ENCODE data around the gene MXD1. TPM values are rescaled to one million over a fixed set of nuclear protein-coding genes. Genes with fewer than 3 reads are reported as not detected.
A peak's percentile ranks its signal among the peaks of the same experiment; 100 is the strongest.

The MXD1 gene
- polyA plus RNA-seq, 3 donors = 83.1 to 247 (median 112) TPM

GRCh38 chr2:69989009-69989408, 74.1 kb downstream of the MXD1 start:
- no peaks in the 10 kb centered on the region for H3K27me3 ChIP-seq (ENCODE audit: control insufficient read depth in 2 of 2, insufficient read depth in 2 of 2, low read length in 2 of 2)
- intact Hi-C loops (cut with micrococcal nuclease) = loop anchor here (5.0 kb wide), 3 partner anchors 52 to 153 kb away; no protein-coding TSS in a partner anchor
- H3K9ac ChIP-seq (ENCODE audit: insufficient read depth, low read length, poor library complexity, severe bottlenecking) = no peak overlapping the region
- Mint-ChIP-seq H3K27me3 (ENCODE audit: low read depth in 3 of 3) (peaks cover 0 to 4% (median 3%) of the 10 kb centered on the region in 3 donors), H3K27ac (peak overlapping the region in 3 of 7 donors; percentile 5 to 56 (median 18)), H3K9me3 (peaks cover 0 to 5% (median 2%) of the 10 kb centered on the region in 7 donors), H3K36me3 (peaks cover 9 to 13% of the 10 kb centered on the region in 2 donors), H3K4me3 (no peak overlapping the region), H3K4me1 (peaks cover 32% of the 10 kb centered on the region)
- no peak for DNase-seq
- H3K27ac ChIP-seq (ENCODE audit: low read depth in 1 of 2, low read length in 2 of 2) = no peak overlapping the region
- no peaks in the 10 kb centered on the region for H4K20me1 ChIP-seq (ENCODE audit: insufficient read depth, low read length)
- no peaks in the 10 kb centered on the region for H3K9me3 ChIP-seq (replicated peaks in 1 of 2; ENCODE audit: control insufficient read depth in 1 of 2, insufficient read depth in 1 of 2, low read length in 2 of 2)
- peaks cover 2% of the 10 kb centered on the region in 2 donors for H3K36me3 ChIP-seq (replicated peaks in 1 of 2; ENCODE audit: control insufficient read depth in 1 of 2, insufficient read depth in 2 of 2, low read length in 2 of 2)
- no peak overlapping the region for H2AFZ ChIP-seq (ENCODE audit: insufficient read depth, low read depth, low read length, poor library complexity, severe bottlenecking)
- no peak overlapping the region for H3K4me3 ChIP-seq (replicated peaks in 1 of 3; ENCODE audit: low read depth in 2 of 3, low read length in 3 of 3)
- TF ChIP-seq CTCF (IDR thresholded peaks at IDR 0.05) = no peak
- 100% methylated on average over 1 of the region's 3 CpGs for WGBS (ENCODE audit: insufficient coverage)
- peaks cover 22 to 24% of the 10 kb centered on the region in 2 donors for H3K4me1 ChIP-seq (ENCODE audit: control insufficient read depth in 1 of 2, insufficient read depth in 2 of 2, low read length in 2 of 2)
- no peak overlapping the region for H3K4me2 ChIP-seq (replicated peaks; ENCODE audit: extremely low read depth, low read length, poor library complexity, severe bottlenecking)
- H3K79me2 ChIP-seq (ENCODE audit: insufficient read depth, low read length) = no peaks in the 10 kb centered on the region

- Histone ChIP-seq H3K79me2 (ENCODE audit: insufficient read depth, low read length) (no peaks in the 10 kb centered on the region), H4K20me1 (ENCODE audit: insufficient read depth, low read length) (no peaks in the 10 kb centered on the region), H2AFZ (ENCODE audit: insufficient read depth, low read depth, low read length, poor library complexity, severe bottlenecking) (no peak overlapping the region), H3K4me2 (replicated peaks; ENCODE audit: extremely low read depth, low read length, poor library complexity, severe bottlenecking) (no peak overlapping the region), H3K4me3 (replicated peaks in 1 of 3; ENCODE audit: low read depth in 2 of 3, low read length in 3 of 3) (no peak overlapping the region), H3K4me1 (ENCODE audit: control insufficient read depth in 1 of 2, insufficient read depth in 2 of 2, low read length in 2 of 2) (peaks cover 21 to 24% of the 10 kb centered on the region in 2 donors), H3K9me3 (replicated peaks in 1 of 2; ENCODE audit: control insufficient read depth in 1 of 2, insufficient read depth in 1 of 2, low read length in 2 of 2) (no peaks in the 10 kb centered on the region), H3K27ac (ENCODE audit: low read depth in 1 of 2, low read length in 2 of 2) (no peak overlapping the region), H3K36me3 (replicated peaks in 1 of 2; ENCODE audit: control insufficient read depth in 1 of 2, insufficient read depth in 2 of 2, low read length in 2 of 2) (peaks cover 2 to 6% of the 10 kb centered on the region in 2 donors), H3K27me3 (ENCODE audit: control insufficient read depth in 2 of 2, insufficient read depth in 2 of 2, low read length in 2 of 2) (no peaks in the 10 kb centered on the region), H3K9ac (ENCODE audit: insufficient read depth, low read length, poor library complexity, severe bottlenecking) (no peak overlapping the region)
- no peak overlapping the region for H3K27ac Mint-ChIP-seq
- H3K36me3 Mint-ChIP-seq = peaks cover 12 to 18% of the 10 kb centered on the region in 2 donors
- no peak for DNase-seq
- peaks cover 31% of the 10 kb centered on the region for H3K4me1 Mint-ChIP-seq
- no peak overlapping the region for H3K4me3 Mint-ChIP-seq
- peaks cover 0 to 6% (median 4%) of the 10 kb centered on the region in 3 donors for H3K27me3 Mint-ChIP-seq (ENCODE audit: low read depth in 3 of 3)
- intact Hi-C loops (cut with micrococcal nuclease) = loop anchor here (5.0 to 10.0 kb wide), 4 partner anchors 52 to 153 kb away; no protein-coding TSS in a partner anchor
- WGBS (ENCODE audit: insufficient coverage) = 96% methylated on average over 10 of the region's 12 CpGs
- H3K9me3 Mint-ChIP-seq = peaks cover 0 to 5% (median 2%) of the 10 kb centered on the region in 7 donors
- TF ChIP-seq CTCF (IDR thresholded peaks at IDR 0.05) = no peak
These were observed 74.7 kb downstream of the MXD1 start for GRCh38 chr2:69989441-69990105.

Small RNAs within 50 kb of the gene (small RNA-seq; reads per million reads assigned to genes)
- not detected for gene RPL23AP92 (ENCODE audit: insufficient read length, low read depth)

Other genes with a start within 250 kb of the MXD1 start
- 10 to 100 TPM; 30.0 to 95.7 (median 64.7) TPM for gene ANXA4, start 173.0 kb upstream of the MXD1 start, polyA plus RNA-seq
- gene GMCL1, start 85.4 kb upstream of the MXD1 start, polyA plus RNA-seq = 10 to 100 TPM in 1 of 3 donors, 1 to 10 TPM in 2; 4.4 to 15.1 (median 9.4) TPM
- 10 to 100 TPM; 15.6 to 54.8 (median 47.4) TPM for gene SNRNP27, start 21.2 kb upstream of the MXD1 start, polyA plus RNA-seq
- gene ASPRV1, start 46.5 kb downstream of the MXD1 start, polyA plus RNA-seq = under 1 TPM; 0.25 to 0.52 (median 0.27) TPM
- 100 to 1,000 TPM; 178 to 299 (median 194) TPM for gene PCBP1, start 172.4 kb downstream of the MXD1 start, polyA plus RNA-seq

All from CD14-positive monocyte (primary cell).